CD4-positive, alpha-beta T cell treated with Interferon gamma for 1 hour (primary cell): Measurements from ENCODE around the gene VAT1.

Experiments used
- DNase-seq: peaks from one replicate; pipeline ENCODE4 v3.0.0-alpha.2; 2020

The VAT1 gene

DNA sequence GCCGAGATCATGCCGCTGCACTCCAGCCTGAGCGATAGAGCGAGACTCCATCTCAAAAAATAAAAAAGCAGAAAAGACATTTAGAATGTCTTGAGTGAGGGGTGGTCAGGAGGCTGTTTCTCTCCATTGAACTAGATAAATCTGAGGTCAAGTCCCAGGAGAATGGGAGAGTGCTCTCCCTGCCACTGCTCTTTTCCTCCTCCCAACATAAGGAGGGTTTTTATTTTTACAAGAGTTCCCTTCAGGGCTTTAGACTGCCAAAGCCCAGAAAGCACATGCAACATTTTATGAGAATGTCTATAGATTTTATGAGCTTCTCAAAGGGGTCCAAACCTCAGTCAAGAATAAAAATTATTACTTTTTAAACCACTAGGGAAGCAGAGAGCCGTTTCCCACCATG, 4.4 kb upstream of the VAT1 start:
- DNase-seq, result no peak

GRCh38 chr17:43025766-43026537, 3.8 kb upstream of the VAT1 start:
- no peak for DNase-seq

DNA sequence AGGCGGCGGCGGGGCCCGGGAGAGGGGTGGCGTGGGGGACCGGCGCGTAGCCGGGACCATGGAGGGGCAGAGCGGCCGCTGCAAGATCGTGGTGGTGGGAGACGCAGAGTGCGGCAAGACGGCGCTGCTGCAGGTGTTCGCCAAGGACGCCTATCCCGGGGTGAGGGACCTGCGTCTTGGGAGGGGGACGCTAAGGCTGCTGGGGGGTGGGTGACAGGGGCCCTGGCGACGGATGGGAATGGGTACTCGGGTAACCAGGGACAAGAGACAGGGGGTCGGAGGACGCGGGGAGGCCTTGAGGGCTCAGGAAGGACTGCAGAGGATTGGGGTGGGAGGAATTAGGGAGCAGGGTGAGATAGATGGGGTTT, 3.1 kb upstream of the VAT1 start:
- no peak for DNase-seq

- DNase-seq, result peak; percentile 88
Measured at GRCh38 chr17:43024407-43025289, 2.5 kb upstream of the VAT1 start, which contains the start of gene RND2. TSS of gene RND2 (plus strand) at chr17:43025231. CDS start at chr17:43025348, 117 bp downstream.

- DNase-seq, result peak; percentile 39
Measured at GRCh38 chr17:43020789-43021740, 1.1 kb downstream of the VAT1 start.

DNA sequence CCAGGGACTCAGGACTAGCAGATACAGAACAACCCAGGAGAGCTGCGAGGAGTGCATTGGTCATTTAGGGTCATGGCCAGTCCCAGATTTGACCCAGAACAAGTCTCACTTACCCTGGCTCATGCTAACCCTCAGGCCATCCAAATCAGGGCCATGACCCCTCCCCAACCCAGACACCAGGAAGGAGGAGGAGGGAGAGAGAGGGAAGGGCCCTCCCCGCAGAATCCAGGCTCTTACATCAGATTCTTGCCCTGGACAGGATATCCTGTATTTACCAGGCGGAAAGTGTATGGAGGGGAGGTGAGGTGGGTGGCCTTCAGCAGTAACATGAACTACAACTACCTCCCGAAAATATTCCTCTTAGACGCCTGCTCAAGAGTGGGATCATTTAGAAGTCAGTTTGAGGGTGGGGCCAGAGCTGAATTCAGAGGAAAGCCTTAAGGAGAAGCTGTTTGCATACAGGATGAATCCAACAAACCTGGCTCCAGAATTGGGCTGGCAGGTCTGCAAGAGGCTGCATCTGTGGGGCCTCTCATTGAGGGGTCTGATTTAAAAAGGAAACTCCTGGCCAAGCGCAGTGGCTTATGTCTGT, 2.1 kb downstream of the VAT1 start:
- no peak for DNase-seq

- DNase-seq, result no peak
Measured at GRCh38 chr17:43019418-43019817, 2.8 kb downstream of the VAT1 start.

GRCh38 chr17:43018932-43019331, 3.3 kb downstream of the VAT1 start:
- DNase-seq, result no peak

DNA sequence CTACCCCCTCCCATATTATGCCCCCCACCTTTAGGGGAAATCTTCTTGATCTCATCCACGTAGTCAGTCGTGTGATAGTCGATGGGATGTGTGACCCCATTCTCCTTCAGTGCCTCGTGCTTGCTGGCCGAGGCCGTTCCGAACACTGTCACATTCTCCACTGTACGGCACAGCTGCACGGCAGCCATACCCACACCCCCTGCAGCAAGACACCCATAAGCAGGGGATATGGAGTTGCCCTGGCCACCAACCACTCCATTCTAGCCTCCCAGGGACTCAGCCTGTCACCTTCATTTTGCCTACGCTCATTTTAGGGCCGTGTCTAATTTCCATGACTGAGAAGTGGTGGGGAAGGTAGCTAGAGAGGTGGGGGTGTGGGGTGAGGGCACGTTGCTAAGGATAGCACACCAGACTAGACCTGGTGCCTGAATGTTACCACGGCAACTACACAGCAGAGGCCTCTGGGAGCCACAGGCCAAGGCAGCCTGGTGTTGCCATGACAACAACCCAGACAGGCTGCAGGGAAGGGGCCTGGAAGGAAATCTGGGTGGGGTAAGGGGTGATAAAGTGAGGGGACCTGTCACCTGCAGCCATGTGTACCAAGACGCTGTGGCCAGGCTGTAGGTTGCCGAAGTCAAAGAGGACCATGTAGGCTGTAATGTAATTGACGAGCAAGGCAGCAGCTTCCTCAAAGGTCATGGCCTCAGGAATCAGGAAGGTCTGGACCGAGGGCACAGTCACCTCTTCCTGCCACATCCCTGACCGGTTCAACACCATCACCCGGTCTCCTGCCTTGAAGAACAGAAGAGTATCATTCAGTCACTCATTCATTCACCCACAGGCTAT, 4.0 kb downstream of the VAT1 start:
- peak; percentile 63 for DNase-seq

DNA sequence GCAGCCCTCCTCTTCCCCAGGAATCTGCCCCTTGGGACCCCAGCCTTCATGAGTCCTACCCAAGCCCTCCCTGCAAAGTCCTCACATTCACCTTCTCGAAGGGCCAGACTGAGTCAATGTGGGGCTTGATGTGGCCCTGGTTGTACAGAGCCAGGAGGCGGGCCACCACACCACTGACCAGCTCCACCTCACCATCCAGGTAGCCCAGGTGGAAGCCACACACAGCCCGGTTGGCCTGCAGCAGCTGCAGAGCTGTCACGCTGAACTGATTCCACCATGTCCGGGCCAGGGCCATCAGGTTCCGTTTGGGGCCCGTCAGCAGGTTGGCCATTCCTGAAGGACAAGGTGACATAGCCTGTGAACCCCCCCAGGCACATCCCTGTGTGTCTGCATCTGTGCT, 6.0 kb downstream of the VAT1 start:
- no peak for DNase-seq

DNA sequence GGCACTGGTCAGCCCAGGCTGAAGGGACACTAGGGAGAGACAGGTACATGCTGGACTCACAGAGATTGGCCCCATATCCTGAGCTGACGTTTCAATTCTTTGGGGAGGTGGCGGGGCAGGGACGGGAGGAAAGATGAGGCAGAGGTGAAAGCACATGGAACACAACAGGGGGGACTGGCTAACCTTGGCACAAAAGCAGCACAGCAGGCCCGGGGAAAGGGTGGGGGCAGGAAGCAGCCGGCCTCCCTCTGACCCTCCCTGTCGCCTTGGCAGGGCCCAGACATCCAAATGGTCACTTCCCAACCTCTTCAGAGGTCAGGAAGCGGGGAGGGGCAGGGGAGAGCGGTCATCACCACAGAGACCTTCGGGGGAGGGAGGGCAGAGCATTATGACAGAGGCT, 6.6 kb downstream of the VAT1 start:
- DNase-seq, result no peak

GRCh38 chr17:43014649-43015542, 7.3 kb downstream of the VAT1 start:
- no peak for DNase-seq

- DNase-seq, result no peak
Measured at GRCh38 chr17:43014020-43014648, 8.1 kb downstream of the VAT1 start.

DNA sequence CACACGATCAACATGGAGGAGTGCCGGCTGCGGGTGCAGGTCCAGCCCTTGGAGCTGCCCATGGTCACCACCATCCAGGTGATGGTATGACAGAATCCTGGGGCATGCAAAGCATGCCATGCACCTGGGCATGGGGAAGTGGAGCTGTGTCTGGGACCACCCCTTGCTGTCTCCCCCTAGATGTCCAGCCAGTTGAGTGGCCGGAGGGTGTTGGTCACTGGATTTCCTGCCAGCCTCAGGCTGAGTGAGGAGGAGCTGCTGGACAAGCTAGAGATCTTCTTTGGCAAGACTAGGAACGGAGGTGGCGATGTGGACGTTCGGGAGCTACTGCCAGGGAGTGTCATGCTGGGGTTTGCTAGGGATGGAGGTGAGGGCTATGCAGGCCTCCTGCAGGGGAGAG, 8.9 kb downstream of the VAT1 start:
- DNase-seq, result no peak

- DNase-seq, result no peak
Measured at GRCh38 chr17:43011728-43012472, 10.3 kb downstream of the VAT1 start.

- DNase-seq, result no peak
Measured at GRCh38 chr17:43010667-43011308, 11.4 kb downstream of the VAT1 start.

DNA sequence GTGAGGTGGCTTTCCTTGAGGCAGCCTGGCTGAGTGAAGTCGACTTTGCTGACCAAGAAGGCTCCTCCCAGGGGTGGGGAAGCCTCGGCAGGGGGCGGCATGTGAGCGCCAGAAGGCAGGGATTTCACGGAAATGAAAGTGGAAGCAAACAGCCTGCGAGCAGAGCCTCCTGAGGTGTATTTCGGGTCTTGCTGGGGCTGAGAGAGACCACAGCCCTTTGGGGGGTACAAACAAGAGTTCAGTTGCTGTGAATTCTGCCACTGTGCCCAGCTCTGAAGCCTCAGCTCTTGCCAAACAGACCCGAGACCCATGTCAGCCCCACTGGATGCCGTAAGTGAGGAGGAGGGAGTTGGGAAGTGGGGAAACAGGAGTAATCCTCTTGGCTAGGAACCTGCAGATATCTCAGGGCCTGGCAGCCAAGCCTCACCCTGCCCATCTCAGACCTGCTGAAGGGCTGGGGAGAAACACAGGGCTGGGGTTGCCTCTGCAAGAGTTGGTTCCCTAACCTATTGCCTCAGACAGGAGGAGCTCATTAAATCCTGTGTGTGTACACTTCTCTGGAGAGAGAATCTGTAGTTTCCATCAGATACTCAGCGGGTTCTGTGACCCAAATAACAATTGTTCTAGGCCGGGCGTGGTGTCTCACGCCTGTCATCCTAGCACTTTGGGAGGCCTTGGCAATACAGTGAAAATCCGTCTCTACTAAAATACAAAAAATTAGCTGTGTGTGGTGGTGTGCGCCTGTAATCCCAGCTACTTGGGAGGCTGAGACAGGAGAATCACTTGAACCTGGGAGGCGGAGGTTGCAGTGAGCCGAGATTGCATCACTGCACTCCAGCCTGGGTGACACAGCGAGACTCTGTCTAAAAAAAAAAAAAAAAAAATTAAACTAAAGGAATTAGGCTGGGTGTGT, 15.3 kb downstream of the VAT1 start, which contains the start of gene IFI35:
IFI35 (plus strand) TSS at position 146 of the 913 bp plus-strand sequence; CDS start at position 310, 164 bp downstream.
- peak; percentile 87 for DNase-seq
